ENCODE measurements around the gene ZNF502. TPM values are rescaled to one million over a fixed set of nuclear protein-coding genes. Genes with fewer than 3 reads are reported as not detected.

ZNF502 gene
- polyA plus RNA-seq, 1 donor (not counting 4 experiments of a cell fraction or from before 2014, with no cell fraction given), result 4.9 TPM

- Histone ChIP-seq H3K4me1 (ENCODE audit: control insufficient read depth, extremely low read depth, insufficient read depth, low read length) (peaks cover 9% of the 10 kb centered on the region), H3K4me3 (ENCODE audit: control insufficient read depth in 2 of 3, extremely low read depth in 1 of 3, insufficient read depth in 2 of 3, low read depth in 1 of 3, low read length in 3 of 3) (peak overlapping the region; percentile 63 to 98 (median 93)), H3K9me1 (ENCODE audit: control insufficient read depth, extremely low read depth, insufficient read depth, low read length) (no peaks in the 10 kb centered on the region), H3K9me3 (ENCODE audit: control insufficient read depth, low read depth, low read length) (no peaks in the 10 kb centered on the region), H3K36me3 (ENCODE audit: control insufficient read depth in 2 of 2, extremely low read depth in 1 of 2, insufficient read depth in 2 of 2, low read length in 2 of 2) (peaks cover 0 to 6% of the 10 kb centered on the region in 2 experiments), H4K20me1 (ENCODE audit: control insufficient read depth, extremely low read depth, insufficient read depth, low read length) (no peaks in the 10 kb centered on the region), H2AFZ (ENCODE audit: control insufficient read depth, low read length) (peak overlapping the region; percentile 100), H3K4me2 (ENCODE audit: control insufficient read depth, extremely low read depth, insufficient read depth, low read depth, low read length) (peak overlapping the region; percentile 99), H3K79me2 (ENCODE audit: control insufficient read depth, insufficient read depth, low read length) (peaks cover 50% of the 10 kb centered on the region), H3K27ac (ENCODE audit: control insufficient read depth, insufficient read depth, low read length) (peak overlapping the region; percentile 79), H3K9ac (ENCODE audit: control insufficient read depth, extremely low read depth, insufficient read depth, low read length) (peak overlapping the region; percentile 85), H3K27me3 (ENCODE audit: control insufficient read depth, extremely low read depth, insufficient read depth, low read length) (no peaks in the 10 kb centered on the region)
- no peak for TF ChIP-seq EZH2 (IDR thresholded peaks at IDR 0.05; ENCODE audit: low read length)
- TF ChIP-seq CTCF (optimal IDR thresholded peaks at IDR 0.05 in 1 of 3, IDR thresholded peaks at IDR 0.05 in 1 of 3, conservative IDR thresholded peaks at IDR 0.05 in 1 of 3; ENCODE audit: extremely low read depth in 1 of 3, insufficient read depth in 2 of 3, low read length in 3 of 3), result no peak
- dilution Hi-C loops (cut with MboI; ENCODE audit: extremely low pct_ligation_motif_present, low sequenced_read_pairs), result no loop called here
- DNase-seq (ENCODE audit: low read depth, low spot score) (no peak), FAIRE-seq (no peak)
Observed at GRCh38 chr3:44762170-44762677, 49.8 kb downstream of the ZNF502 start.

DNA sequence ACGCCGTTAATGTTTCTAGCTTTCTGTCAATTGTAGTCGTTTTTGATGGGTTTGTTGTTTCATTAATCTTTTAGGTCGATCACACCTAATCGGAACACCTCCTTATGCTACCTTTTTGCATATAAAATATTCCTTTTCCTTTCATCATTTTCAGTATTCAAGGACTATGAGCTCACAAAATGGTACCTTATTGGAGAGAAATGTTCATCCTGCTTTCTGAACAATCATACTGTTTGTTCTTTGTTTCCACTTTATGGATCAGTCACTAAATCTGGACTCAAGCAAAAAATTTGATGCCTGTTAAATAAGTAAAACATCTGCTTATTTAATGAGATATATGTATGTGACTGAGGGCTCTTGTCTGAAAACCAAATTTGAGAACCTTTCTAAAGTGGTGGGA, 50.2 kb downstream of the ZNF502 start:
- Histone ChIP-seq H3K36me3 (ENCODE audit: control insufficient read depth in 2 of 2, extremely low read depth in 1 of 2, insufficient read depth in 2 of 2, low read length in 2 of 2) (peaks cover 0 to 3% of the 10 kb centered on the region in 2 experiments), H3K4me3 (ENCODE audit: control insufficient read depth in 2 of 3, extremely low read depth in 1 of 3, insufficient read depth in 2 of 3, low read depth in 1 of 3, low read length in 3 of 3) (peak overlapping the region in 2 of 3 experiments; percentile 63 to 98), H3K4me2 (ENCODE audit: control insufficient read depth, extremely low read depth, insufficient read depth, low read depth, low read length) (peak overlapping the region; percentile 99), H3K9ac (ENCODE audit: control insufficient read depth, extremely low read depth, insufficient read depth, low read length) (peak overlapping the region; percentile 85), H4K20me1 (ENCODE audit: control insufficient read depth, extremely low read depth, insufficient read depth, low read length) (no peaks in the 10 kb centered on the region), H3K9me3 (ENCODE audit: control insufficient read depth, low read depth, low read length) (no peaks in the 10 kb centered on the region), H3K79me2 (ENCODE audit: control insufficient read depth, insufficient read depth, low read length) (peaks cover 49% of the 10 kb centered on the region), H3K27ac (ENCODE audit: control insufficient read depth, insufficient read depth, low read length) (peak overlapping the region; percentile 79), H3K27me3 (ENCODE audit: control insufficient read depth, extremely low read depth, insufficient read depth, low read length) (no peaks in the 10 kb centered on the region), H3K4me1 (ENCODE audit: control insufficient read depth, extremely low read depth, insufficient read depth, low read length) (peaks cover 9% of the 10 kb centered on the region), H3K9me1 (ENCODE audit: control insufficient read depth, extremely low read depth, insufficient read depth, low read length) (no peaks in the 10 kb centered on the region), H2AFZ (ENCODE audit: control insufficient read depth, low read length) (peak overlapping the region; percentile 100)
- TF ChIP-seq CTCF (optimal IDR thresholded peaks at IDR 0.05 in 1 of 3, IDR thresholded peaks at IDR 0.05 in 1 of 3, conservative IDR thresholded peaks at IDR 0.05 in 1 of 3; ENCODE audit: extremely low read depth in 1 of 3, insufficient read depth in 2 of 3, low read length in 3 of 3), result no peak
- TF ChIP-seq EZH2 (IDR thresholded peaks at IDR 0.05; ENCODE audit: low read length), result no peak
- dilution Hi-C loops (cut with MboI; ENCODE audit: extremely low pct_ligation_motif_present, low sequenced_read_pairs), result no loop called here
- FAIRE-seq (no peak), DNase-seq (ENCODE audit: low read depth, low spot score) (no peak)

All from keratinocyte (primary cell).